Endothelial cell of umbilical vein (primary cell): ENCODE measurements around the gene IL6ST. TPM values are rescaled to one million over a fixed set of nuclear protein-coding genes. Genes with fewer than 3 reads are reported as not detected.
"Not testable (repeated sequence)": the region's sequence is repeated elsewhere in the genome, so short reads cannot be mapped to it uniquely, and the experiment has no call there.

Experiments used
- BruUV-seq: library from RNA; stranded (reverse); fragments of 400-500 nt; replicated peaks from 2 replicates; lab custom pipeline; 2021; lab: Mats Ljungman, UMichigan
- CTCF ChIA-PET: fragments of 300-600, 350-600 bp; sonication (Branson Sonifier 250); formaldehyde crosslinking; loops from one replicate; lab custom pipeline; 2021; ENCODE audit warnings: antibody characterized with exemption, inconsistent platforms; lab: Charles Lee
- POLR2A ChIA-PET: fragments of 300-600, 350-600 bp; sonication (Branson Sonifier 250); formaldehyde crosslinking; loops from one replicate; lab custom pipeline; 2021; ENCODE audit warnings: antibody characterized with exemption, inconsistent platforms; lab: Charles Lee
- DNase-seq: peaks from one replicate; pipeline ENCODE4 v3.0.0-alpha.2; 2011; ENCODE audit warnings: low read depth, low spot score
- FAIRE-seq: peaks from 2 replicates; lab custom pipeline; 2011; peaks lifted over from hg19 to GRCh38; lab: Jason Lieb, UNC
- H2AFZ ChIP-seq: 2 replicates; pipeline ENCODE4 v1.6.0; 2012; ENCODE audit warnings: low read depth, low read length, control low read depth, inconsistent platforms
- H3K27ac ChIP-seq: 2 replicates; pipeline ENCODE4 v1.5.1; 2011; ENCODE audit warnings: low read depth, mild to moderate bottlenecking, control low read depth, low read length, moderate library complexity; ENCODE audit not compliant: insufficient read depth
- H3K27me3 ChIP-seq, 2 experiments: 2 replicates each; pipeline versions ENCODE4 v1.6.0 to v1.6.1; 2011; ENCODE audit warnings: low read length in 2 of 2, mixed read lengths in 1 of 2; ENCODE audit not compliant: control insufficient read depth in 2 of 2, insufficient read depth in 2 of 2
- H3K36me3 ChIP-seq, 2 experiments: 2 replicates in 1 of 2; 3 replicates in 1 of 2; pipeline ENCODE4 v1.5.1; 2011; ENCODE audit warnings: low read length in 2 of 2, mild to moderate bottlenecking in 1 of 2, moderate library complexity in 1 of 2; ENCODE audit not compliant: control insufficient read depth in 2 of 2, insufficient read depth in 2 of 2; ENCODE audit errors: extremely low read depth in 1 of 2
- H3K4me1 ChIP-seq: 3 replicates; pipeline ENCODE4 v1.5.1; 2011; ENCODE audit warnings: mild to moderate bottlenecking, low read length; ENCODE audit not compliant: control insufficient read depth, insufficient read depth; ENCODE audit errors: extremely low read depth
- H3K4me2 ChIP-seq: 2 replicates; pipeline ENCODE4 v1.6.1; 2011; ENCODE audit warnings: low read length, control low read depth, mixed read lengths; ENCODE audit not compliant: insufficient read depth
- H3K4me3 ChIP-seq, 3 experiments: fragments of 200-600 bp in 1 of 3; sonication (generic), shearing (Covaris generic) in 1 of 3; replicated peaks in 1 of 3; 2 replicates each; pipeline ENCODE4 v1.5.1; 2011 to 2016; ENCODE audit warnings: control low read depth in 3 of 3, low read length in 3 of 3, mild to moderate bottlenecking in 2 of 3, inconsistent platforms in 1 of 3, low read depth in 1 of 3, moderate library complexity in 1 of 3; ENCODE audit not compliant: insufficient read depth in 1 of 3
- H3K79me2 ChIP-seq: 2 replicates; pipeline ENCODE4 v1.6.0; 2012; ENCODE audit warnings: low read length, inconsistent platforms; ENCODE audit not compliant: control insufficient read depth, insufficient read depth
- H3K9ac ChIP-seq: replicated peaks from 2 replicates; pipeline ENCODE3; 2011; ENCODE audit warnings: low read length, control low read depth; ENCODE audit not compliant: insufficient read depth; ENCODE audit errors: extremely low read depth
- H3K9me1 ChIP-seq: replicated peaks from 3 replicates; pipeline ENCODE4 v1.6.0; 2011; ENCODE audit warnings: mild to moderate bottlenecking, low read length; ENCODE audit not compliant: control insufficient read depth, insufficient read depth; ENCODE audit errors: extremely low read depth
- H3K9me3 ChIP-seq: replicated peaks from 2 replicates; pipeline ENCODE4 v1.5.1; 2012; ENCODE audit warnings: low read length, inconsistent platforms; ENCODE audit not compliant: control insufficient read depth, insufficient read depth
- H4K20me1 ChIP-seq: replicated peaks from 2 replicates; pipeline ENCODE3; 2011; ENCODE audit warnings: mild to moderate bottlenecking, low read length; ENCODE audit not compliant: control insufficient read depth, insufficient read depth; ENCODE audit errors: extremely low read depth
- GATA2 ChIP-seq: IDR thresholded peaks from 2 replicates; pipeline ENCODE4 v1.7.0; 2011; ENCODE audit warnings: low read depth, mild to moderate bottlenecking, moderate library complexity, mixed read lengths, low read length; ENCODE audit not compliant: insufficient read length, insufficient read depth
- JUN ChIP-seq: IDR thresholded peaks from 2 replicates; pipeline ENCODE4 v1.6.1; 2011; ENCODE audit warnings: borderline replicate concordance, low read depth; ENCODE audit not compliant: insufficient read length, insufficient read depth
- POLR2AphosphoS5 ChIP-seq: IDR thresholded peaks from 2 replicates; pipeline ENCODE4 v1.6.1; 2012; ENCODE audit warnings: low read depth, mild to moderate bottlenecking, control low read depth, low read length, moderate library complexity; ENCODE audit not compliant: insufficient read depth
- dilution Hi-C: fragments of 300-500 bp; cut with MboI; formaldehyde crosslinking; loops from one replicate; pipeline ENCODE4 v1.15.0; 2019; ENCODE audit warnings: low sequenced_read_pairs; ENCODE audit not compliant: extremely low pct_ligation_motif_present
- intact Hi-C: fragments of 100-400 bp; cut with micrococcal nuclease; formaldehyde crosslinking; loops from one replicate; pipeline ENCODE4 v1.10.0; 2022
- polyA plus RNA-seq, 4 experiments: library from polyadenylated mRNA; depleted of rRNA in 3 of 4; stranded (reverse) in 3 of 4; unstranded in 1 of 4; fragments of >200 nt; gene quantifications; 2 replicates each; pipeline versions ENCODE4 v1.2.1 to v1.2.3, GENCODE V29; 2011 to 2012; ENCODE audit warnings: missing spikeins in 1 of 4
- total RNA-seq: library from RNA; stranded (reverse); gene quantifications from 2 replicates; pipeline ENCODE4 v1.2.3, GENCODE V29; 2021
- TF ChIP-seq, protein P1 (sequence below): IDR thresholded peaks from 2 replicates; pipeline ENCODE4 v1.6.1; 2011; ENCODE audit not compliant: insufficient read depth, insufficient read length
- TF ChIP-seq, protein P2 (sequence below), 2 donors: IDR thresholded peaks; 1 replicate in 1 of 2; 2 replicates in 1 of 2; pipeline ENCODE4 v1.5.1; 2011; ENCODE audit warnings: low read length in 2 of 2, mild to moderate bottlenecking in 2 of 2, moderate library complexity in 2 of 2, control low read depth in 1 of 2, inconsistent platforms in 1 of 2, low read depth in 1 of 2; ENCODE audit not compliant: insufficient read depth in 1 of 2; ENCODE audit errors: extremely low read depth in 1 of 2

The IL6ST gene
- total and polyA plus RNA-seq, 2 donors (not counting 3 experiments of a cell fraction or from before 2014, with no cell fraction given), result 135 to 345 TPM

DNA sequence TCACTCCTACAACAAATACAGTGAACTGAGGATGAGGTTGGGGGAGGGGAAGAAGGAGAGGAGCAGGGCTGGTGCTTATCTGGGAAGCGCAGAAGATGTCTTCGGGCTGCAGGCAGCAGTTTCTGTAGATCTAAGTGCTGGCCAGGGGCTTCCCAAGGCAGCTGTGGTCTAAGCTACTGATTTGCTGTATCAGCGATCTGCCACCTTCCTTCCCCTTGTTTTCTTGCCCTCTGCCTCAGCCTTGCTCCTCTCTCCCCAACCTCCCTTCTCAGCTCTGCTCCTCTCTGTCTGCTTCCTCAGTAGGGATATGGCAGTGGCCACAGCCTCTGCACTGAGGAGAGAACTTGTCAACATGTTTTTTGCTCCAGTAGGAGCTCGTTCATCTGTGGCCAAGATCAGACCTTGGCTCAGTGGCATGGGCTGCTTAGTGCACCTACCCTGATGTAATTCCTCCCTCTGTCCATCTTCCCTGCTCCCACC, 42.8 kb upstream of the IL6ST start:
- dilution Hi-C loops (no loop called here), intact Hi-C loops (no loop called here)
- no peaks in the 10 kb centered on the region for H3K27me3 ChIP-seq
- DNase-seq, result peak; percentile 66
- no peak overlapping the region for H3K4me3 ChIP-seq
- no peaks in the 10 kb centered on the region for H3K79me2 ChIP-seq
- H2AFZ ChIP-seq, result peak overlapping the region; percentile 71
- H3K4me1 ChIP-seq, result peaks cover 18% of the 10 kb centered on the region
- H4K20me1 ChIP-seq, result no peaks in the 10 kb centered on the region
- H3K9ac ChIP-seq, result no peak overlapping the region
- no TSS peak for BruUV-seq
- peak; percentile 79 for FAIRE-seq
- TF ChIP-seq, protein P1, sequence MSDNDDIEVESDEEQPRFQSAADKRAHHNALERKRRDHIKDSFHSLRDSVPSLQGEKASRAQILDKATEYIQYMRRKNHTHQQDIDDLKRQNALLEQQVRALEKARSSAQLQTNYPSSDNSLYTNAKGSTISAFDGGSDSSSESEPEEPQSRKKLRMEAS, result no peak
- TF ChIP-seq JUN (no peak), GATA2 (no peak), POLR2AphosphoS5 (no peak)
- TF ChIP-seq, protein P2, sequence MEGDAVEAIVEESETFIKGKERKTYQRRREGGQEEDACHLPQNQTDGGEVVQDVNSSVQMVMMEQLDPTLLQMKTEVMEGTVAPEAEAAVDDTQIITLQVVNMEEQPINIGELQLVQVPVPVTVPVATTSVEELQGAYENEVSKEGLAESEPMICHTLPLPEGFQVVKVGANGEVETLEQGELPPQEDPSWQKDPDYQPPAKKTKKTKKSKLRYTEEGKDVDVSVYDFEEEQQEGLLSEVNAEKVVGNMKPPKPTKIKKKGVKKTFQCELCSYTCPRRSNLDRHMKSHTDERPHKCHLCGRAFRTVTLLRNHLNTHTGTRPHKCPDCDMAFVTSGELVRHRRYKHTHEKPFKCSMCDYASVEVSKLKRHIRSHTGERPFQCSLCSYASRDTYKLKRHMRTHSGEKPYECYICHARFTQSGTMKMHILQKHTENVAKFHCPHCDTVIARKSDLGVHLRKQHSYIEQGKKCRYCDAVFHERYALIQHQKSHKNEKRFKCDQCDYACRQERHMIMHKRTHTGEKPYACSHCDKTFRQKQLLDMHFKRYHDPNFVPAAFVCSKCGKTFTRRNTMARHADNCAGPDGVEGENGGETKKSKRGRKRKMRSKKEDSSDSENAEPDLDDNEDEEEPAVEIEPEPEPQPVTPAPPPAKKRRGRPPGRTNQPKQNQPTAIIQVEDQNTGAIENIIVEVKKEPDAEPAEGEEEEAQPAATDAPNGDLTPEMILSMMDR (IDR thresholded peaks at IDR 0.05; ENCODE audit: extremely low read depth in 1 of 2, insufficient read depth in 1 of 2, low read depth in 1 of 2, low read length in 2 of 2), result no peak
- H3K9me1 ChIP-seq, result no peaks in the 10 kb centered on the region
- no peak overlapping the region for H3K27ac ChIP-seq
- no peak overlapping the region for H3K4me2 ChIP-seq
- H3K36me3 ChIP-seq, result no peaks in the 10 kb centered on the region
- ChIA-PET POLR2A (no interaction called here), CTCF (interaction anchor here (0.8 to 1.7 kb wide), 5 partner anchors 11 to 226 kb away, joined by 3 read pairs; no protein-coding TSS in a partner anchor)
- no peaks in the 10 kb centered on the region for H3K9me3 ChIP-seq

DNA sequence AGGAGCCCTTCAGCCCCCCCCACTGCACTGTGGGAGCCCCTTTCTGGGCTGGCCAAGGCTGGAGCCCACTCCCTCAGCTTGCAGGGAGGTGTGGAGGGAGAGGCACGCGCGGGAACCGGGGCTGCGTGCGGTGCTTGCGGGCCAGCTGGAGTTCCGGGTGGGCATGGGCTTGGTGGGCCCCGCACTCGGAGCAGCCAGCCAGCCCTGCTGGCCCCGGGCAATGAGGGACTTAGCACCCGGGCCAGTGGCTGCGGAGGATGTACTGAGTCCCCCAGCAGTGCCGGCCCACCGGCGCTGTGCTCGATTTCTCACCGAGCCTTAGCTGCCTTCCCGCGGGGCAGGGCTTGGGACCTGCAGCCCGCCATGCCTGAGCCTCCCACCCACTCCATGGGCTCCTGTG, 40.6 kb upstream of the IL6ST start:
- intact Hi-C loops, H3K4me3 ChIP-seq, dilution Hi-C loops, H3K36me3 ChIP-seq, DNase-seq, POLR2A ChIA-PET, H3K9me1 ChIP-seq, H3K9me3 ChIP-seq, H3K79me2 ChIP-seq, H2AFZ ChIP-seq, H4K20me1 ChIP-seq, BruUV-seq, H3K27ac ChIP-seq, FAIRE-seq, H3K4me2 ChIP-seq, H3K9ac ChIP-seq, H3K27me3 ChIP-seq, CTCF ChIA-PET: not testable (repeated sequence)
- H3K4me1 ChIP-seq, result peaks cover 14% of the 10 kb centered on the region

DNA sequence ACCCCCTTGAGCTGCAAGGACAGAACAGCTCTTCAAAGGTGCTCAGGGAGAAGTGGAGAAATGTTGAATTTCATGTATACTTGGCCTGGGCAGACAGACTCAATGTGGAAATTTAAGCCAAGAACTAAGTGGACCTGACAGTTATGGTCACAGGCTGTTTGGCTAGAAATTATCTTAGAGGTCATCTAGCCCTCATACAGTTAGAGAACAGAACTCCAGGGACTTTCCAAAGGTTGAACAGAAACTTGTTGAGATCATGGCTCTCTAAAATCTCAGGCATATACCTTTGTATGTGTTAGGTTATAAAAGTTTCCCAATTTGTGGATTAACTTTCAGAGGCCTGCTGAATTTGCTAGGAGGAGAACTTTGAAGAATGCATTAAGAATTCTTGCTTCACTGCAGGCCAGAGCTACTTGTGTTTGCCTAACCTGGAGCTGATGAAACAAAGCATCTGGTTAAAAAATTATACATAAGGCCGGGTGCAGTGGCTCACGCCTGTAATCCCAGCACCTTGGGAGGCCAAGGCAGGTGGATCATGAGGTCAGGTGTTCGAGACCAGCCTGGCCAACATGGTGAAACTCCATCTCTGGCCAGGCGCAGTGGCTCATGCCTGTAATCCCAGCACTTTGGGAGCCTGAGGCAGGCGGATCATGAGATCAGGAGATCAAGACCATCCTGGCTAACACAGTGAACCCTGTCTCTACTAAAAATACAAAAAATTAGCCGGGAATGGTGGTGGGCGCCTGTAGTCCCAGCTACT, 35.3 kb upstream of the IL6ST start:
- H3K79me2 ChIP-seq, H3K36me3 ChIP-seq, H3K27ac ChIP-seq, DNase-seq, intact Hi-C loops, H2AFZ ChIP-seq, H3K9me3 ChIP-seq, dilution Hi-C loops, CTCF ChIA-PET, POLR2A ChIA-PET, H3K4me1 ChIP-seq, H3K4me3 ChIP-seq, FAIRE-seq, BruUV-seq, H3K27me3 ChIP-seq, H3K4me2 ChIP-seq, H3K9me1 ChIP-seq, H3K9ac ChIP-seq, H4K20me1 ChIP-seq: not testable (repeated sequence)
